Suppressor macrophage (primary cell): ENCODE measurements around the gene HDLBP.

Experiments
- DNase-seq, 4 experiments: peaks; one replicate each; pipeline ENCODE4 v3.0.0-alpha.2; 2020 to 2022
- total RNA-seq, 17 experiments: gene quantifications; one replicate each; lab custom pipeline; 2026; ENCODE audit warnings: mixed read lengths in 6 of 17, inconsistent platforms in 3 of 17; lab: John Stamatoyannopoulos, UW

Gene HDLBP, protein sequence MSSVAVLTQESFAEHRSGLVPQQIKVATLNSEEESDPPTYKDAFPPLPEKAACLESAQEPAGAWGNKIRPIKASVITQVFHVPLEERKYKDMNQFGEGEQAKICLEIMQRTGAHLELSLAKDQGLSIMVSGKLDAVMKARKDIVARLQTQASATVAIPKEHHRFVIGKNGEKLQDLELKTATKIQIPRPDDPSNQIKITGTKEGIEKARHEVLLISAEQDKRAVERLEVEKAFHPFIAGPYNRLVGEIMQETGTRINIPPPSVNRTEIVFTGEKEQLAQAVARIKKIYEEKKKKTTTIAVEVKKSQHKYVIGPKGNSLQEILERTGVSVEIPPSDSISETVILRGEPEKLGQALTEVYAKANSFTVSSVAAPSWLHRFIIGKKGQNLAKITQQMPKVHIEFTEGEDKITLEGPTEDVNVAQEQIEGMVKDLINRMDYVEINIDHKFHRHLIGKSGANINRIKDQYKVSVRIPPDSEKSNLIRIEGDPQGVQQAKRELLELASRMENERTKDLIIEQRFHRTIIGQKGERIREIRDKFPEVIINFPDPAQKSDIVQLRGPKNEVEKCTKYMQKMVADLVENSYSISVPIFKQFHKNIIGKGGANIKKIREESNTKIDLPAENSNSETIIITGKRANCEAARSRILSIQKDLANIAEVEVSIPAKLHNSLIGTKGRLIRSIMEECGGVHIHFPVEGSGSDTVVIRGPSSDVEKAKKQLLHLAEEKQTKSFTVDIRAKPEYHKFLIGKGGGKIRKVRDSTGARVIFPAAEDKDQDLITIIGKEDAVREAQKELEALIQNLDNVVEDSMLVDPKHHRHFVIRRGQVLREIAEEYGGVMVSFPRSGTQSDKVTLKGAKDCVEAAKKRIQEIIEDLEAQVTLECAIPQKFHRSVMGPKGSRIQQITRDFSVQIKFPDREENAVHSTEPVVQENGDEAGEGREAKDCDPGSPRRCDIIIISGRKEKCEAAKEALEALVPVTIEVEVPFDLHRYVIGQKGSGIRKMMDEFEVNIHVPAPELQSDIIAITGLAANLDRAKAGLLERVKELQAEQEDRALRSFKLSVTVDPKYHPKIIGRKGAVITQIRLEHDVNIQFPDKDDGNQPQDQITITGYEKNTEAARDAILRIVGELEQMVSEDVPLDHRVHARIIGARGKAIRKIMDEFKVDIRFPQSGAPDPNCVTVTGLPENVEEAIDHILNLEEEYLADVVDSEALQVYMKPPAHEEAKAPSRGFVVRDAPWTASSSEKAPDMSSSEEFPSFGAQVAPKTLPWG (N-terminal part only)
- total RNA-seq = 514 to 862 (median 666) reads per million in 17 experiments

DNA sequence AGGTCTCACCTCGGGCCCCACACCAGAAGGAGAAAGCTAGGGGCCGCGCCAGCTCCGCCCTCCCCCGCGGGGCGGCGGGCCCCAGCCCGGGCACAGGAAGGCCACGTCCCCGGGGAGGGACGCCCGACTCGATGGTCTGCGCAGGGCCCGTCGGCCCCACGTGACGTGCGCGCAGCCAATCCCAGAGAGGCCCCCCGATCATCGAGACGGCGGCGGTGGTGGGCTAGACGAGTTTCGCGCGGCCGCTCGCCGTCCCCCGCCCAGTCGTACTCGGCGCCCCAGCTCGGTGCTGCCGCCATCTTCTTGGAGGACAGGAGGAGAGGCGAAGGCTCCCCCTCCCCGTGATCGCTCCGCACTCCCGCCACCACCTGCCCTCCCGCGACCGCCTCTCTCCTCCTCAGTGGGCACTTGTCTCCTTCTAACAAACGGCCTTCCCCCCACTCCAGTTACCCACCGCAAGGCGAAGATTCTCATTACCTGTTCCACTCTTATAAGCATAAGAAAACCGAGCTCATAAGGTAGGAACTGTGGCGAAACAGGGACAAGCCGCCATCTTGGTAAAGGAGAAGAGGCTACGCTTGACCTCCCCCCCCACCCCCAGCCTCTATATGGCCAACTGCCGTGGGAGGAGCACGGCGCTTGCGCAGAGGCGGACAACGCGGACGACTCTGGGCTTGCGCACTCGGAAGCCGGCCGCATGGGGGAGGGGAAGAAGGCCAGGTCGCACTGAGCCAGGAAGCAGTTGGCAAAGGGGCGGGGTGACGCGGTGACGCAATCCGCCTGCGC, at the start of gene HDLBP:
HDLBP (minus strand) TSS at position 580 of the 786 bp plus-strand sequence. CDS start 48,803 bp downstream, outside the sequence.
- peak; percentile 100 for DNase-seq

DNA sequence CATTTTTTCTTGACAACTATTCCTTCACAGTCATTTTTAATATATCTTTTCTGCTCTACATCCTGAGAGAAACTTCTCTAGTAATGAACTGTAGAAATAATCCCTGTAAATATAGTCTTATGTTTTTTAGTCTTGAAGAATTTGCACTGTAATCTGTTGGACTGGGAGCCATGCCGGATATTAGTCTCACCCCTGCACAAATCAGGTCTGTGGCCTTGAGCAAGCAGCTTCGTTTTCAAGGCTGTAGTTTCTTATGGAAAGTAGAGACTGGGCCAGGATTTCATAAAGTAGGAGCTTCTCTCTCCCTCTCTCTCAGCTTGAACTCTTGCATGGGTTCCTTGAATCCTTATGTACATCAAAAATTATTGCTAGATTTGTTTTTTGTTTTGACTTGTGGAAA, 49.3 kb upstream of the HDLBP start:
- DNase-seq = no peak

- no peak for DNase-seq
These were observed 48.0 kb upstream of the HDLBP start for GRCh38 chr2:241363426-241363825.

GRCh38 chr2:241359481-241360045, 44.1 kb upstream of the HDLBP start:
- no peak for DNase-seq

DNA sequence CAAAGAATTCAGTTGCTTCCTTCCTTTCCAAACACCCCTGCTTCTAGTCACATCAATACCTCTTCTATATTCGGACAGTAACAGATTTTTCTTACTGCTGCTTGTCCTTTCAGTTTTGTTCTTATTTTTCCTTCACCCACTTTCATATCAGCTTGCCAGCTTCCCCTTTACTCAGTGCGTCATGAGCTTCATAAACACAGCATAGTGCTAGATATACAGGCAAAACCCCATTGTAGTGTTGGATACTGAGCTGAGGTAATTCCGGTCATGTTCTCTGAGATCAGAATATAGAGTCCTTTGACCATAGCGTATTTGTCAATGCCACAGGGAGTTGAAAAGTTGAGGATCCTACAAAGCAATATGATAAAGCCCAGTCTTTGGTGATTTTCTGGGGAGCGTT, 43.0 kb upstream of the HDLBP start:
- peak; percentile 70 to 89 (median 75) for DNase-seq

- DNase-seq = no peak
These were observed 42.1 kb upstream of the HDLBP start for GRCh38 chr2:241357531-241357930.

DNA sequence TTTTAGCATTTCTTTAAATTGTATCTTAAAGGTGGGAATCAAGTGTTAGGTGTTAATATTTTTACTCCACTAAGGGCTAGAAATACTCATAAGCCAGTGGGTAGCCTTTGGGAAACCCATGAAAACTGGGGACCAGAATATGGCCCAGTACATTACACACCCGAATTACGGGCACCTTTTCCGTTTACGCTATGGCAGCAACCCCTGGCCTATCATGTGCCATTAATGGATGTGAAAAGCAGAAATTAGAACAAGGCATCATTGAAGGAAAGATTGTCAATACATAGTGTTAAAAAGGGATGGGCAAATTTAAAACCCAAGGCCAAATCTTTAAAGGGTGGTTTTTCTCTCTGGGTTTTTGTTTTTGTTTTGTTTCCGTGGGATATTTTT, 41.4 kb upstream of the HDLBP start:
- DNase-seq = peak in 2 of 4 experiments; percentile 11 to 14

DNA sequence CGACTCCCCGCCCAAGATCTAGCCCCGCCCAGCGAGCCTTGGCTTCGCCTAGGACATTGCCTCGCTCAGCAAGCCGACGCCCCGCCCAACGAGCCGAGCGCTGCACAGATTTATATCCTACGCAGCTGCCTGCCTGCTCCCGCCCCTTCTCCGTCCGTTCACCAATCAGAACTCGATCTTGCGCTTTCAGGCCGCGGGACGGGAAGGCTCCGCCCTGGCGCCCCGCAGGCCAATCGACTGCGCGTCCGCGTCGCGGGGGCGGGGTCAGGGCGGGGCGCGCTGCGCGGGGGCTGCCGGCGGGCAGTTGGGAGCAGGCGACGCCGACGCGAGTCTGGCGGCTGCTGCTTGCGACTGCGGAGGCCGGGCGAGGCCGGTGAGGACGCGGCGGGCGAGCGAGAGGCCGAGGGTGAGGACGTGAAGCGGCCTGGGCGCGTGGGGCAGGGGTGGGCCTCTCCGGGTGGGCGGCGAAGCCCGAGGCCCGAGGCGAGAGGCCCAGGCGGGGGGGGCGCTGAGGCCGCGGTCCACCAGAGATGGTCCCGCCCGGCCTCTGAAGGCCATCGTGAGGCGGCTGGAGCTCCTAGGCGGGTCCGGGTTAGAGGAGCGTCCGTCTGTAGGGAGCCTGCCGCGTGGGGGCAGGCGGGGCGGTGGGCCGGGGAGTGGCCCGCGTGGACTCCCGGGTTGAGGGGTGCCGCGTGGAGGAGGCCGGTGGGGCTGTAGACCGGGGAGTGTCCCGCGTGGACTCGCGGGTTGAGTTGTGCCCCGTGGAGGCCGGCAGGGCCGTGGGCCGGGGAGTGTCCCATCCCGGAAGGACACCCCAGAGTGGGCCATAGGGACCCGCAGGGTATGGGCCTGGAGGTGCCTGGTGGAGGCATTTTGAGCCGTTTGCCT, 40.8 kb upstream of the HDLBP start, which contains the start of gene FARP2:
FARP2 (plus strand) TSS at position 303 of the 888 bp plus-strand sequence. CDS start 16,823 bp downstream, outside the sequence.
- DNase-seq = peak; percentile 98 to 99 (median 98)

DNA sequence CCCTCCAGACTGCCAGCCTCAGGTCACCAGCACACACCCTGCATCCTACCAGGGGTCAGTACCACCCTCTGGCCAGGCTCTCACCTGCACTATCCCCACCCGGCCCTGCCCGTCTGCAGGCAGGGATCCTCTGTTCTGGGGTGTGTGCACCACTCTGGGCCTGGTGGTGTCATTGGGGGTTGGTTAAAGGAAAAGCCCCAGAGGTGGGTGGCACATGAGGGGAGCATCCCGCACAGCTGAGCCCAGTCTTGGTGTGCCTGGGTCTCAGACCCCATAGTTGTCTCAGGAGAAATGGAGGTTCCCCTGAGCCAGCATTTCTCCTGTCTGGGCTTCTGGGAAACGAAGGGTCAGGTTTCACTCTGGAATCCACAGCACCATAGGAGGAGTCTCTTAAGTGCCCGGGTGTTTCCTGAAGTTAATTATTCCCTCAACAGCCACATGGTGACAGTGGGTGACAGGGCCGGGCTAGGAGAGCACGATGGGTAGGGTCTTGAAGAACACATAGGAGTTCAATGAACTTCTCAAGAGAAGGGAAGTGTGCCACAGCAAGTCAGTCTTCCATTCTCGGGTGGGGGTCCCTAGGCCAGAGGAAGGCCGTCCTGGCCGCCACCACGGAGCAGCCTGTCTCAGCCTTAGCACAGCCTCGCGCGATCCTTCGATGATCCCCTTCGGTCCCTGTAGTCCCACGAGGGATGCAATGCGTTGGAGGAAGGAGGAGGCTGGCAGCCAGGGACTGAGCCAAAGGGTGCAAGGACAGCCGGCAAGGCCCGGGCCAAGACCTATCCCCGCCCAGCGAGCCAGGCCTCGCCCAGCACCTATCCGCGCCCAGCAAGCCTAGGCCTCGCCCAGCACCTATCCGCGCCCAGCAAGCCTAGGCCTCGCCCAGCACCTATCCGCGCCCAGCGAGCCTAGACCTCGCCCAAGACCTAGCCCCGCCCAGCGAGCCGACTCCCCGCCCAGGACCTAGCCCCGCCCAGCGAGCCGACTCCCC, 39.5 kb upstream of the HDLBP start:
- DNase-seq = peak; percentile 51 to 84 (median 71)

DNA sequence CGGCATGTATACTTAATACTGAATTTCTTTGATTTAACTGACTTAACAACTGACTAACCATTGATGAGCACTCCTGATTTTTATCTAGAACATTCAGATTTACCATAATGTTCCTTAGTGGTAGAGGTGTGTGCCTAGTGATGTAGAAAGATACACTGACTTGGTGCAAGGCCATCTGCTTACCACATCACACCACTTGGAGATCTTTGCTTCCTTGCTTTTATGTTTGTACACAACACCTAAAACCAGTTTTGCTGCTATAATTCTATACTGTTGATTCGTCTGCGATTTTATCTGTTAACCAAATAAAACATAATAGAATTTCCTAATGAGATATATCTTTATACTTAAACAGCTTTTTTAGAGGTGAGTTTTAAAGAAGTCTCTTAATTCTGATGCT, 36.8 kb upstream of the HDLBP start:
- DNase-seq = no peak

DNA sequence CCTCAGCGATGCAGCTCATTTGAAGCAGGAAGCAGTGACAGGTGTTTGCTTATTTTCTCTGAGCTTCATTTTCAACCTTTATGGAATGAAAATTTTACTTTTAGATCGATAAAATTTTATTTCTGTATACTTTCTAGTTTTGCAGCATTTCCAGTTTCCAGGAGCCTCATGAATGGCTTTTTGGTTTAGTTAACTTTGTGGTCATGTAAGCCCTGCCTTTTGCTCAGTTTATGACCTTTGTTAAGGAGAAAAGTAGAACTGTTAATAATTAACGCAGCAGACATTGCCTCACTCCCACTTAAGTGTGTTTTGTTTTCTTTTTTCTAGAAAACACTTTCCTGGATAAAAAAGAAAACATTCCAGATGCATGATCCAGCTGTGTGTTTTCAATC, 36.2 kb upstream of the HDLBP start:
- DNase-seq = no peak

DNA sequence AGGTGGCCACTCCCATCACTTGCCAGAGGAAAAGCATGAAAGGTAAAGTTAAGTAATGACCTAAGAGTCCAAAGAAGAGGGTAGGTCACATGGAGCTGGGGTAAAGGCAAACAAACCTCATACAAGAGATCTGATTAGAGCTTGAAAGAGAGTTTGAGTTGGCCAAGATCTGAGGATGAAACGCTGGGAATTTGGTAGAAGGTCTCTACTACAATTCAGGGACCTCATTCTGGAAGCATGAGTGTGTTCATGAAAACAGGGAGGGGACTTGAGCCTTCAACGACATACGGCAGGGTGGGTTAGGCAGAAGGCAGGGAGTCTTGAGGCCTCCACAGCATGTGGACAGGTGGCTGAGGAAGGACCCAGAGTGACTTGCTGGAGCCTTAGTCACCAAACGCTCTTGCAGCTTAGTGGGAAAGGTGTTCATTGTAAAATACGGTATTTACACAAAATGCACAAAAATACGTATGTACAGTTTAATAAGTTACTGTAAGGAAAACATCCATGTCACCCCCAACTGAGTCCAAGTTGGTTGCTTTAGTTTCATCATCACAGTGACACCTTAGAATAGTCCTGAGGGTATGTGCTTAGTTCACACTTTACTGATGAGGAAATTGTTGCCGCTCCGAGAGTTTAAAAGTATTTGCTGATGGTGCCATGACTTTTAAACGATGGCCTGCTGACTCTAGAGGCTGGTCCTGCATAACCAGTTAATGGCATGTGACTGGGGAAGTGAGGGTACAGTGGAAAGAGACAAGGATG, 35.6 kb upstream of the HDLBP start:
- DNase-seq = no peak

DNA sequence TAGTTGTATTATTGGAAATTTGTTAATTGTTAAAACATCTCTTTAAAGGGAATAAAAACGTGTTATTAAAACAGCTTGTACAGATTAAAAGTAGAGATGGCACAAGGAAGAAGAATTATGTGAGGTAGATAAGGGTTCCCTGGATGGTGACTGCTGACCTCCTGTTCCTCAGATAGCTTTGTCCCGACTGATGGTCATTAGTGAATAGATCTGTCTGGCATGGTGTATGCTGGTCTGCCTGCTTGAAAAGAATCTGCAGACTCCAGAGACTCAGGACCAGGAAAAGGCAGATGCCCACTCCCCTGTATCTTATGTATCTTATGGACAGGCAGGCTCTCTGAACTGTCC, 35.0 kb upstream of the HDLBP start:
- no peak for DNase-seq

- DNase-seq = no peak
These were observed 34.5 kb upstream of the HDLBP start for GRCh38 chr2:241349941-241350340.

DNA sequence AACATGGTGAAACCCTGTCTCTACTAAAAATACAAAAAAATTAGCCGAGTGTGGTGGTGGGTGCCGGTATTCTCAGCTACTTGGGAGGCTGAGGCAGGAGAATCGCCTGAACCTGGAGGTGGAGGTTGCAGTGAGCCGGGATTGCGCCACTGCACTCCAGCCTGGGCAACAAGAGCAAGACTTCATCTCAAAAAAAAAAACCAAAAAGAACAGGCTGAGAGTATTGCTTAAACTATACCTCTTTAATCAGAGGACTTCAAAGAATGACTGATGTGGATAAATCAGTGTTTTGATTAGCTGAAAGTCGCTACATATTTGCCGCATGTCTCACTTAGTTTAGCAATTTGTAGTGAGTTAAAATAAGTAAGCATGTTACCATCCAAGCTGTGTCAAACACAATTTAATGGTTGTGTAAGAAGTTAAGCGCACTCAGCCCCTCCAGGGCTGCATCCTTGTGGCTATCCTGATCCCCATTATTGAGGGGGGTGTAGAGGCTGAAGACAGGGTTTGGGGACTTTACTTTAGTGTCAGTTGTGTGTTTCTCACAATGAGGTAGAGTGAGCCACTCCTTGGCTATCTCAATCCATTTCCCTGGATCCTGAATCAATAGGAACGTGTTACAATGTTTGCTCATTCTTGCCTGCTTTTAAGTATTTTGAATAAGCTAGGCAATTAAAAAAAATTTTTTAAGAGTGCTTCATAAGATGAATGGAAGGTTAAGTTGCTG, 29.6 kb upstream of the HDLBP start:
- DNase-seq = no peak

DNA sequence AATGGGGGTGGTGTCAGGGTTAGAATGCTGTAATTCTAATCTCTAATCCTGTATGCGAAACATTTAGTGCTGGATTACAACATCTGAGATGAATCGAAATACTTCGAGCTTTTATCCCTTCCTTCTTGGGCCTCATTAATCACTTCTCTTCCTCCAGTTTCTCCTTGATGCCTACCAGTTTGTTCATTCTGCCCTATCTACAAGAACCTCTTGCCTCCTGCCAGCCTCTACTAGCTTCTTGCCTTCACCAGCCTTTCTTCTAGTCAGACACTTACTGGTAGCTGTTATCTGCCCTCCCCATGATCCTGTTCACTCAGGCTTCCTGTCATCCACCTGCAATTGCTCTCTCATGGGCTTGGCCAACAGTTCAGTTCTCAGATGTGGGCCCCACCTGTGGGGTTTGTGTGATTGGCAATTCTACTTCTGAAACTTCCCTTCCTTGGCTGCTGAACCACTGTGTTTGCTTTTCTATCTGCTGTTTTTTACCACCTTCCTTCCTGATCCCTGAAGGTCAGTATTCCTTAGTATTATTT, 25.2 kb upstream of the HDLBP start:
- no peak for DNase-seq
